GM19238 (cell line): ENCODE data around the gene OAS3.
"Not testable (repeated sequence)": the region's sequence is repeated elsewhere in the genome, so short reads cannot be mapped to it uniquely, and the experiment has no call there.

Source experiments
- DNase-seq: peaks from one replicate; pipeline ENCODE4 v3.0.0; 2011; ENCODE audit warnings: low spot score; ENCODE audit not compliant: insufficient read length

The OAS3 gene

DNA sequence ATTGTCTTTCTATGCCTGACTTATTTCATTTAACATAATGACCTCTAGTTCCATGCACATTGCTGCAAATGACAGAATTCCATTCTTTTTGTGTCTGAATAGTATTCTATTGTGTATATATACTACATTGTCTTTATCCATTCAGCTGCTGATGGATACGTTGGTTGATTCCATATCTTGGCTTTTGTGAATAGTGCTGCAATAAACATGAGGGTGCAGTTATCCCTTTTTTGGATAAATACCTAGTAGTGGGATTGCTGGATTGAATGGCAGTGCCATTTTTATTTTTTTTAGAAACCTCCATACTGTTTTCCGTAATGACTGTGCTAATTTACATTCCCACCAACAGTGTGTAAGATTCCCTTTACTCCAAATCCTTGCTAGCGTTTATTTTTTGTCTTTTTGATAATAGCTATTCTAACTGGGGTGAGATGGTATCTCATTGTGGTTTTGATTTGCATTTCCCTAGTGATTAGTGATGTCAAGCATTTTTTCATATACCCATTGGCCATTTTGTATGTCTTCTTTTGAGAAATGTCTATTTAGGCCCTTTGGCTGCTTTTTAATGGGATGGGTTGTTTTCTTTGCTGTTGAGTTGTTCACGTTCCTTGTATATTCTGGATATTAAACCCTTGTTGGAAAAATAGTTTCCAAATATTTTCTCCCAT is 42.4 kb downstream of the OAS3 start:
- DNase-seq, result no peak

DNA sequence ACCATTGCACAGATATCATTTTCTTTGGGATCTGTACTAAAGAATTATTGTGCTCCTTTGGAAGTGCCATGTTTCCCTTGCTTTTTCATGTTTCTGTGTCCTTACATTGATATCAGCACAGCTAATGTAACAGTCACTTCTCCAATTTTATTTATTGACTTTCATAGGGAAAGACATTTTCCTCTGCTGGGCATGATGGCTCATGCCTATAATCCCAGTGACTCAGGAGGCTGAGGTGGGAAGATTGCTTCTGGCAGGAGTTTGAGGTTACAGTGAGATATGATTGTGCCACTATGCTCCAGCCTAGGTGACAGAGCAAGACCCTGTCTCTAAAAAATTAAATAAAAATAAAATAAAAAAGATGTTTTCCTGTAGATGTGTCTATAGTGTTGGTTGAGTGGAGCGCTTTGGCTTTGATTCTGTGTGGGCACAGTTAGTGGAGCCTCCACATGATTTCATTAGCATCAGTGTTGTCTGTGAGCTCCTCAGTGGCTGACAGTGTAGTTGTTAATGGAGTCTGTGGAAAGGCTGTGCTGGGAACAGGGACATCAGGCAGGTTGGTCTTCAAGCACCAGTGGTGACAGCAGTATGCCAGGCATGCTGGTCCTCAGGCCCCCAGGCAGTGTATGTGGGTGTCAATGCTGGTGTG is 47.5 kb downstream of the OAS3 start:
- no peak for DNase-seq

DNA sequence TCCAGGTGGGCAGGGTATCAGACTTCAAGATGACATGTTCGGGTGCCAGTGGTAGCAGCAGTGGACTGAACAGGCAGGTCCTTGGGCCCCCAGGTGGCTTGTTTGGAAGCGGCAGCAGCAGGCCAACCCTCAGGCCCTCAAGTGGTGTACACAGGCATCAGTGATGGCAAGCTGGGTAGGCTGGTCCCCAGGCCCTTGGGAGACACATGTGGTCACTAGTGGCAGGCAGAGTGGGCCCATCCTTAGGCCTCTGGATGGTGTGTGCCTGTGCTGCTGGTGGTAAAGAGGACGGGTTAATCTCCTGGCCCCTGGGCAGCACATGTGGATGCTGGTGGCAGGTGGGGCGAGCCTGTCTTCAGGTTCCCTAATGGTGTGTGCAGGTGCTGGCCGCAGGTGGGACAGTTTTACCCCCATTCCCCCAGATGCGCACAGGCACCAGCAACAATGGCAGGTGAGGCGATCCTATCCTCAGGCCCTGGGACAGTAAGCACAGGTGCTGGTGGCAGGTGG is 48.1 kb downstream of the OAS3 start:
- DNase-seq, result no peak

DNA sequence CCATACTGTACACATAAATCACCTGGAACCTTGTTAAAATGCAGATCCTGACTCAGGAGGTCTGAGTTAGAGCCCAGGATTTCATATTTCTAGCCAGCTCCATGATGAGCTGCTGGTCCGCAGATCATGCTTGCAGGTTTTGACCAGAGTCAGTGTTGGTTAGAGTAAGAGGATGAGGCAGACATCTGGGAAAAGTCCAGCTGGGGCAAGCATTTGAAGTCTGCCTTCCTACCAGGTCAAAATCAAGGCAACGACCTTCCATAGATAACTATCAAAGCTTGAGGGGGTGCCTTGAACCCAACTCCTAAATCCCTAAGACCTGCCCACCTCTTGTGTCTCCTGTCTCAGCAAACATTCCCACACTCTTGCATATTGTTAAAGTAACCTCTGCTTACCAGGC is 49.3 kb downstream of the OAS3 start:
- no peak for DNase-seq

DNA sequence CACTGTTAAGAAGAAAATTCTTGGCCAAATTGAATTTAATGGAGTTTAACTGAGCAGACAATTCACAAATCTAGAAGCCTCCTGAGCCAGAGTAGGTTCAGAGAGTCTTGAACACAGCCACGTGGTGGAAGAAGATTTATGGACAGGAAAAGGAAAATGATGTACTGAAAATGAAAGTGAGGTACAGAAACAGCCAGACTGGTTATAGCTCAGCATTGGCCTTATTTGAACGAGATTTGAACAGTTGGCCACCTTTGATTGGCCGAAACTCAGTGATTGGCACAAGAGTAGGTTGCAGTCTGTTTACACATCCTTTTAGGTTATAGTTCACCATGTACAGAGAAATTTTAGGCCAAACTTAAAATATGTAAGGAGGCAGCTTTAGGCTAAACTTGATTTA is 50.0 kb downstream of the OAS3 start:
- no peak for DNase-seq

DNA sequence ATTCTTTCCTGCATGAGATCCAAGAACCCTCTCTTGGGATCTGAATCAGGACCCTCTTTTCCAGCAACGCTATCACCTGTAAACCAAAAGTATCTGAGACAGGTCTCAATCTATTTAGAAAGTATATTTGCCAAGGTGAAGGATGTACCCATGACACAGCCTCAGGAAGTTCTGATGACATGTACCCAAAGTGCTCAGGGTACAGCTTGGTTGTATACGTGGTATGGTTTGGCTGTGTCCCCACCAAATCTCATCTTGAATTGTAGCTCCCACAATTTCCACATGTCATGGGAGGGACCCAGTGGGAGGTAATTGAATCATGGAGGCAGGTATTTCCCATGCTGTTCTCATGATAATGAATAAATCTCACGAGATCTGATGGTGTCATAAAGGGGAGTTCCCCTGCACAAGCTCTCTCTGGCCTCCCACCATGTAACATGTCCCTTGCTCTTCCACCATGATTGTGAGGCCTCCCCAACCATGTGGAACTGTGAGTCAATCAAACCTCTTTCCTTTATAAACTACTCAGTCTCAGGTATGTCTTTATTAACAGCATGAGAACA is 50.6 kb downstream of the OAS3 start:
- not testable (repeated sequence) for DNase-seq

DNA sequence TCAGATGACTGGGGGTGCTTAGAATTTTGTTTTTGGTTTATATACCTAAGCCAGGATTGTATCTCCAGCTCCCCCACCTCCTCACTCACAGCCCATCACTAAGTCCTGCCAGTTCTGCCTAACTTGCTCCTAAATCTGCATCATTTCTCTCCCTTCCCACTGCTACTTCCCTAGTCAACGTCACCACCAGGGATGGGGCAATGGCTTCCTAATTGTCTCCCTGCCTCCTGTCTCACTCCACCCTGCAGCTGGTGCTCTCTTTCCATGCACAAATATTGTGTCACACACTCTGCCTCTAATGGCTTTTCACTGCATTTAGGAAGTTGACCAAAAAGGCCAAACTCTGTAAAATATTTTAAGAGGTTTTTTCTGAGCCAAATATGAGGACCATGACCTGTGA is 51.5 kb downstream of the OAS3 start:
- DNase-seq, result no peak

DNA sequence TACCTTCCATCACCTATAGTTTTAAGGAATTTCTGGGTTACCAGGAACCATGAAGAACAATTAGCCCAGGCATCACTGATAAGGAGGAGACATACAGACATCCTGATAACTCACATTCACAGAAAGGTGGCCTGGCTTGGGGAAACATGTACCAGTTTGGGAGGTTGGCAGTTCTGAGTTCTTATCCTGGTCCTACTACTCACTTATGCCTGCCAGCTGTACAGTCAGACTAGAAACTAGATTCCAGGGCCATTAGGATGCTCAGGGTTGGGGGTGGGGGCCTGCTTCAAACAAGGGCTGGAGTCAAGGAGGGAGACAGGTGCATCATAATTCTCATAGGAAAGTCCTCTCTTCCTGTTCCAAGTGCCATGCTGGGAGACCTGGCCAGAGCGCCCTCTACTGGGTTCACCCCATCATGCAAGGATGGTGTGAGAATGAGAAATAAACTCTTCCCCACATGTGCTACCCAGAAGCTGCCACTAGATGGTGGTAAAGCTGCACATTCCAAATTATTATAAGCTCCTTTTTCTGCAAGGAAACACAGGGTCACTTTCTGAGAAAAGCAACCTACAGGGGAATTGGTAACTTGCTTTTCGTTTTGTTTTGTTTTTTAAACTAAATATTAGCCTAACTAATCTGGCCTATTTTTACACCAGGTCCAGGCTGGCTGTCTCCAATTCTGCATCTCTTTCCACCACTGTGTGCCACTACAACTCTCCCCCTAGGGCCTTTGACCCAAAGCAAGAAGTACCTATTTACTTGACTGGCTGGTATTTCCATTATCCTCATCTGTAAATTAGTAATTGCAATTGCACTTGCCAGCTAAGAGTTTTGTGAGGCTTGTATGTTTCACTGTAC is 54.5 kb downstream of the OAS3 start:
- DNase-seq, result no peak

DNA sequence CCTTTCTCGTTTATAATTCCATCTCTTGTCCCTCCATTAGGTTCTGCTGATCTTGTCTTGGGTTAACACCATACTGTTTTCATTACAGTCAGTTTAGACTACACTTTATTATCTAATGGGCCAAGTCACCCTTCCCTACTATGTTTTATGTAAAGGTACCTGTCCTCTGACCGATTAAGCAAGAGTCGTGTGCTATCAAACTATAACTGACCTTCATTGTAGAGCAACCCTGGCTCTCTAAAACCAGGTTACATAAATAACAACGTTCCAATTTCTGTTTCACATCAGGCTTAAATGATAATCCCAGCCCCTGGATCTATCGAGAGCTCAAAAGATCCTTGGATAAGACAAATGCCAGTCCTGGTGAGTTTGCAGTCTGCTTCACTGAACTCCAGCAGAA is 56.7 kb downstream of the OAS3 start:
- no peak for DNase-seq

DNA sequence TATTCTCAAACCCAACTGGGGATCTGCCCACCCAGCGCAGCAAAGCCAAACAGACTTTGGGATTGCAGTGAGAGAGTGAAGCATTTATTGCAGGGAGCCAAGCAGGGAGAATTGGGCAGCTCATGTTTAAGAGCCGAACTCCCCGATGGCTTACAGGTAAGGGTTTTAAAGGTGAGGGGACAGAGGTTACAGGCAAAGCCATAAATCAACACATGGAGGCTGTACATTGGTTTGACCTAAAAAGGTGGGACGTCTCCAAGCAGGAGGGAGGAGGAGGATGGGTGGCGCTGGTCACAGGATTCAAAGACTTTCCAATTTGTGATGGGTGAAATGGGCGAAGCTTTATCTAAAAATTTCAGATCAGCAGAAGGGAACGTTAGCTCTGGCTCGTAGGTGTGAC is 58.2 kb downstream of the OAS3 start:
- DNase-seq, result no peak

DNA sequence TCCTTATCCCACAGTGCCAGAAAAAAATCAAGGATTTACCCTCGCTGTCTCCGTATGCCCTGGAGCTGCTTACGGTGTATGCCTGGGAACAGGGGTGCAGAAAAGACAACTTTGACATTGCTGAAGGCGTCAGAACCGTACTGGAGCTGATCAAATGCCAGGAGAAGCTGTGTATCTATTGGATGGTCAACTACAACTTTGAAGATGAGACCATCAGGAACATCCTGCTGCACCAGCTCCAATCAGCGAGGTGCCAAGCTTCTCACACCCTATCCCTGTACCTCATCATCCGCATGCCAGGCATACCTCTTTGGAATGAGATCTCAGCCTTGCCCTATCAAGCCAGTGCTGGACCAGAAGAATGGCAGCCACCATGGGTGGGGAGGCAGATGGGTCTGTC is 59.2 kb downstream of the OAS3 start:
- no peak for DNase-seq

DNA sequence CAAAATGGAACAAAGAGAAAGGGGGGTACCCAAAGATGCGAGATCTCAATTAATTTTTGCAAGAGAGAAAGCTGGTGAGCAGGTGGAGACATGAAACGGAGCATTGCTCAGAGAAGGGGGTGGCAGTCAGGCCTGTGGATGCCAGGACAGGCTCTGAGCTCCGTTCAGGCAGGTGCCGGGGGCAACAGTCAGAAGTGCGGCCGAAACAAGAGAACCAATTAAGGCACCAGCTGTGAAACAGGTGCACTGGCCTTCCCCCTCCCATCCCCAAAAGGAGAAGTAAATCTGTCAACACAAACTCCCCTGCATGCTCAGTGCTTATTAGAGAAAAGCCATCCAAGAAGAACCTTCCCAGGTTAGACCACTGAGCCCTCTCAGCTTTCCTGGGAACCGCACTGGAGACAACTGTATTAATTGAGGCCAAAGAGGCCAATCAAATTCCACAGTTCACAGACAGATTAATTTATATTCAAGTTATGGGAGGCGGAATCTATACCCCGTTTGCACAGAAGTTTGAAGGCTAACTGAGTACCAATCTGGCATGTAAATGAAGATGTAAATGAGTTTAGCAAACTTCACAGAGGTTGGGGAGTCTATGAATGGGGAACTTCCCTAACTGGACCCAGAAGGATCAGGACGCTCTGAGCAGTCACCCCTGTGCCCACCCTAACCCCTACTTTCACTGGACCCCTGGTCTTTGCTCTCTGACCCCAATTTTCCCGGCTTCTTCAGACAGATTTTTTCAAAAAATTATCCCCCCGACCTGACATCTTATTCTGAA is 60.9 kb downstream of the OAS3 start:
- DNase-seq, result peak; percentile 74

DNA sequence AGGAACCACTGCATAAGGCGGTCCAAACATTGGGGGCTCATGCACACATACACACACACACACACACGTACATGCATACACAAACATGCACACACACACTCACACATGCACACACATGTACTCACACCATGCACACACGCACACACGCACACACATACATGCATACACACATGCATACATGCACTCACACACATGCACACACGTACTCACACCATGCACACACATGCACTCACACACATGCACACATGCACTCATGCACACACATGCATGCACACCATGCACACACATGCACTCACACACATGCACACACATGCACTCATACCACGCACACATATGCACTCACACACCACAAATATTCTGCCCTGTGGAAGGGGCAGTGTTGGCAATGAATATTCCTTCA is 62.2 kb downstream of the OAS3 start:
- DNase-seq, result no peak

DNA sequence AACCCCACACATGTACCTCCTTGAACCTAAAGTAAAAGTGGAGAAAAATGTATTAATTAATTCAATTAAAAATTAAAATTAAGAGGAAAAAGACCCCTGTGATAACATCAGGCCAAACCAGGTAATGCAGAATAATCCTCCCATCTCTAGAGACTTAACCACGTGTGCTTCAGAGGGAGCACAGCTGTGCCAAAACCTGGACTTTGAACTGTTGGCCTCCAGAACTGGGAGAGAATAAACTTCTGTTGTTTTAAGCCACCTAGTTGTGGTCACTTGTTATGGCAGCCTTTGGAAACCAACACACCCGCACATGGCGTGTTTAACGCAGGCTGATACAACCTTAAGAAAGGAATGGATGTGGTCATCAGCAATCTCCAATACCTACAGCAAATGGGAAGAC is 63.9 kb downstream of the OAS3 start:
- no peak for DNase-seq

DNA sequence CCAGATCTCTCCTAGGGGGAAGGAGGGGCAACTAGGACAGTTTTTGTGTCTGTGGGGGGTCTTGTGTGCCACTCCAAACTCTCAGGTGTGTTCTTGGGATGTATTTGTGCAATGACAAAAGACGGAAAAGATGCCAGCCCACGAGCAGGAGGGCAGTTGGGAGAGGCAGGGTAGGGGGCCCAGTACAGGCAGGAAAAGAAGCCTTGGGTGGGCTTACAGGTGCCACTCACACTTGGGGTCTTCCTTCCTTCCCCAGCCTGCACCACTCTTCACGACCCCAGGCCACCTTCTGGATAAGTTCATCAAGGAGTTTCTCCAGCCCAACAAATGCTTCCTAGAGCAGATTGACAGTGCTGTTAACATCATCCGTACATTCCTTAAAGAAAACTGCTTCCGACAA is 64.4 kb downstream of the OAS3 start:
- no peak for DNase-seq

DNA sequence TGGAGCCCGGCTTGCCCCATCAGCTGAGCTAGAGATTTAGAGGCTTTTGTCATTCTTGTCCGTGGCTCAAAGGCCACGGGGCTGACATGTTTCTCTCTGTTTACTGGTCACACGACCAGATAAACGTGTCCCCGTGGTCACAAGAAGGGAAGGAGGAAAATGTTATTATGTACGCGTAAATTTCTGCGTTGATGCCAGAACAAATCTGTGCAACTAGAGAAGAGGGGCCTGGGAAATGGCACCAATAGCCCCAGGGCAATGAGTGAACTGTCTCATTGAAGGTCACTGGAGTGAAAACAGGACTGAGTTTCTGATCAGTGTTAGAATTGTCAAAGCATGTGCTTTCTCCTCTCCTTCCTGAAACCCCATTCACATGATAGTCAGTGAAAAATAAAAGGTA is 65.4 kb downstream of the OAS3 start:
- no peak for DNase-seq

DNA sequence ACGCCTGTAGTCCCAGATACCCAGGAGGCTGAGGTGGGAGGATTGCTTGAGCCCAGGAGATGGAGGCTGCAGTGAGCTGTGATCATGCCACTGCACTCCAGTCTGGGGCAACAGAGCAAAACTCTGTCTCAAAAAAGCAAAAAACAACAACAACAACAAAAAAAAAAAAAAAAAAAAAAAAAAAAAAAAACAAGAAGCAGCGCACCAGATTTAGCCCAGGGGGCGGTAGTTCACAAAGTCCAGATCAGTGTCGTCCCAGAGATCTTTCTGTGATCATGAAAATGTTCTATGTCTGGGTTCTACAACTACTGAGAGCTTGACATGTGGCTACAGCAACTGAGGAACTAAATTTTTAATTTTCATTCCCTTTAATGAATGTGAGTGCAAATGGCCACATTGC is 67.5 kb downstream of the OAS3 start:
- no peak for DNase-seq

DNA sequence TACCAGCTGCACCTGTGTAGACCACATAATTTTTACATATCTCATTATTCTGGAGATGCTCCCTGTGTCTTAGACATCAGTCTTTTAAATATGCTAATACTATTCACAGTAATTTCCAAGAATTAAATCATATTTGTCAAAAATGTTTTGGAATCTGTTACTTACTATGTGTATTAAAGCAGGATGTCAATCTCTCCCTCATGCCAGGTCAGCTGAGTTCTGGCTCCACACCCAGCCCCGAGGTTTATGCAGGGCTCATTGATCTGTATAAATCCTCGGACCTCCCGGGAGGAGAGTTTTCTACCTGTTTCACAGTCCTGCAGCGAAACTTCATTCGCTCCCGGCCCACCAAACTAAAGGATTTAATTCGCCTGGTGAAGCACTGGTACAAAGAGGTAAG is 67.9 kb downstream of the OAS3 start:
- DNase-seq, result no peak

DNA sequence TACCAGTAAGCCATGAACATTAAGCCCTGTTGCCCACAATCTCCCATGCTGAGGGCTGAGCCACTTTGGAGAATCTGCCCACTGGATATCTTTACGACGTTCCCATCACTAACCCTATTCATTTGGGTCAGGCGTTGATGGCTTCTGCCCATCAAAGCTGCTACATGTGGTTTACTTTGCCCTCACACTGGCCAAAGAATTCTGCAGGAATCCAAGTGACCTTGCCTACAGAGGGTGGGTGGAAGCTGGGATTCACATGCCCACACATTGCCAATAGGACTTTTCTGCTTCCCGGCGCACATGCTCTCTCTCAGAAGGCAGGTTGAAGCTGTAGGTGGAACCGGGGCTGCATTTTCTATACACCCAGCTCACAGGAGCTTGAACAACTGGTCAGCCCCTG is 68.4 kb downstream of the OAS3 start:
- DNase-seq, result no peak

DNA sequence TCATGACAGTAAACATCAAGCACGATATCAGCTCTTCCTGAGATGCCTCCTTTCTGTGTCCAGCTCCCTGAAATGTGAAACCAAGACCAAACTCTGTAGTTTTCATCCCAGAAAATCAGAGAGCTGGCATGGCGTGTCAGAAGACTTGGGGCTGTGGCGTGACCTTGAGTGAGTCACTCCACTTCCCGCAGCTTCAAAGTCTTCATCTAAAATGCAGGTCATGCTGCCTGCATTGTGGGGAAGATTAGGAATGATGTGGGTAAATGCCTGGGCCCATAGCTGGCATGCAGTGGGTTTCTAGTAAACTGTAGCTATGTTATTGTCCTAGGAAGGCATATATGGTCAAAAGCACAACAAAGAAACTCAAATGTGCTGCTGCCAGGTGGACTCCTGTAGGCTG is 68.9 kb downstream of the OAS3 start:
- DNase-seq, result no peak

DNA sequence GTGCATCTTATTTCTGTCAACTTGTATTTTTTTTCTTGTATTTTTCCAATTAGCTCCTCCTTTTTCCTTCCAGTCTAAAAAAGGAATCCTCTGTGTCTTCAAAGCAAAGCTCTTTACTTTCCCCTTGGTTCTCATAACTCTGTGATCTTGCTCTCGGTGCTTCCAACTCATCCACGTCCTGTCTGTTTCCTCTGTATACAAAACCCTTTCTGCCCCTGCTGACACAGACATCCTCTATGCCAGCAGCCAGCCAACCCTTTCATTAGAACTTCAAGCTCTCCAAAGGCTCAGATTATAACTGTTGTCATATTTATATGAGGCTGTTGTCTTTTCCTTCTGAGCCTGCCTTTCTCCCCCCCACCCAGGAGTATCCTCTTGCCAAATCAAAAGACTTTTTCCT is 72.4 kb downstream of the OAS3 start:
- DNase-seq, result no peak
